ENCODE data around the gene GPR84. TPM values are rescaled to one million over a fixed set of nuclear protein-coding genes. Genes with fewer than 3 reads are reported as not detected.
A peak's percentile ranks its signal among the peaks of the same experiment; 100 is the strongest.

Gene GPR84
- total RNA-seq, 2 donors from 2014 or later, result 0.24 to 2.2 TPM

DNA sequence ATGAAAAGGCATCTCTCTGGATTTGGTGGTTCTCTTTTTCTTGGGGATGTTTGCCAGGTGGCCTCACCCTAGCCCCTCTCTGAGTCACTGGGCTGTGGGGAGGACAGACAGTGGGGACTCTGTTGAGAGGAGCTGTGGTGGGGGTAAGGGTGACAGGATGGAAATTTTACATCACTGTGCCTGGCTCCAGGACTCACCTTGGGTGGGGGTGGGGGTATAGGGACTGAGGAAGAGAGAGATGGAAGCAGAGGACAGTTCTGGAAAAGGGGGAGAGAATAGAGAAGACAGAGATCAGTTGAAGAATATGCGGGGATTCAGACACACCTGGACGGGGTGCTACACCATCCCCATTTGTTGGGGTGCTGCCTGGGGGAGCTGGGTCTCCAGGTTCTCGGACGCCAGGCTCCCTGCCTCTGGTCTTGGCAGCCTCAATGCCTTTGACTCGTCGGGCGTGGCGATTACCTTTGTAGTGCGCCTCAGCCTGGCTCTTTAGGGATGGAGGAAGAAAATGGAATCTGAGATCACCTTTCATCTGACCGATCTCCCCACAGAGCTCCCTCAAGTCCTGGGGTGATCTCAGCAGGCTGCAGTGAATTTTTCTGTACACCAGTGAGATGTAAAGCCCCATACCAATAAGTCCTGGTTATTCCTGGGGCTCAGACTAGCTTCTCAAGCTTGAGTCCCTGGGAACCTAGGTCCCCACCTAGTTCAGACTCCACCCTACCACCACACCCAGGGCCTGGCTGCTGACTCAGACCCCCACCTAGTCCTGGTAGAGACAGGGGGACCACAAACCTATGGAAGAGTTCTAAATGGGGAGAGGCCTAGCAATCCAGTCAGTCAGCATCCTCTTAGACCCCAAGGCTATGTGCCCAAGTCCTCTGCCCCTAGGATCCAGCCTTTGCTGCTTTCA, 9.6 kb upstream of the GPR84 start:
- no peaks in the 10 kb centered on the region for H3K36me3 Mint-ChIP-seq (ENCODE audit: low read depth)
- H3K4me1 Mint-ChIP-seq, result peaks cover 5% of the 10 kb centered on the region
- ATAC-seq (replicated peaks), result peak; percentile 40
- no peak overlapping the region for H3K4me3 Mint-ChIP-seq
- peak overlapping the region; percentile 6 for H3K27ac Mint-ChIP-seq
- no peaks in the 10 kb centered on the region for H3K9me3 Mint-ChIP-seq
- no peaks in the 10 kb centered on the region for H3K27me3 Mint-ChIP-seq

DNA sequence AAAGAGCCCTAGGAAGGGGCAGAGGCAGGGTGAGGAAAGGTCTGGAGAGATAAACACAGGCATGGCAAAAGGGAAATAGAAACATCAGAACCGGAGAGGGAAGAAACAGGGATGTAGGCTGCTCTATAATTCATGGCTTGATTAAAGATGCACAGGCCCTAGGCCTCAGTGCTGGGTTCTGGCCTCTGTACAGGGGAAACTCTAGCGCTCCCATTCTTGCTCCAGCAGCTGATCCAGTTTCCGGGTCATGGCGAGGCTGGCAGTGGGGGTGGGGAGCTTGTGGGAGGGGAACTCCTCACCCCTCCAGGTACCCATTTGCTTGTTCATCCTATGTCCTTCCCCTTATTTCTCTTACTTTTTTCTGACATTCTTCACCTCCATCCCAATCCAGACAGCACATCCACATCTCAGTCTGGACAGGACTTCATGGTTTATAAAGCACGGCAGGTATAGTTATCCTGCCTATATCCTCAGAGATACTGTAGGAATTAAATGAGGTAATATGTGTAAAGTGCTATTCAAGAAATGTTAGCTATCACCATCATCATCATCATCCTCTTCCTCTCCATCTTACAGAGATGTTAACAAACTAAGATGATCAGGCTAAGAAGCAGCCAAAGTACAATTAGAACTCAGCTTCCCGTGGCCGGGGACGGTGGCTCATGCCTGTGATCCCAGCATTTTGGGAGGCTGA, 8.0 kb upstream of the GPR84 start:
- no peaks in the 10 kb centered on the region for H3K9me3 Mint-ChIP-seq
- H3K27me3 Mint-ChIP-seq, result no peaks in the 10 kb centered on the region
- H3K36me3 Mint-ChIP-seq (ENCODE audit: low read depth), result no peaks in the 10 kb centered on the region
- H3K4me1 Mint-ChIP-seq, result peaks cover 10% of the 10 kb centered on the region
- peak overlapping the region; percentile 78 for H3K27ac Mint-ChIP-seq
- no peak overlapping the region for H3K4me3 Mint-ChIP-seq
- no peak for ATAC-seq (replicated peaks)

DNA sequence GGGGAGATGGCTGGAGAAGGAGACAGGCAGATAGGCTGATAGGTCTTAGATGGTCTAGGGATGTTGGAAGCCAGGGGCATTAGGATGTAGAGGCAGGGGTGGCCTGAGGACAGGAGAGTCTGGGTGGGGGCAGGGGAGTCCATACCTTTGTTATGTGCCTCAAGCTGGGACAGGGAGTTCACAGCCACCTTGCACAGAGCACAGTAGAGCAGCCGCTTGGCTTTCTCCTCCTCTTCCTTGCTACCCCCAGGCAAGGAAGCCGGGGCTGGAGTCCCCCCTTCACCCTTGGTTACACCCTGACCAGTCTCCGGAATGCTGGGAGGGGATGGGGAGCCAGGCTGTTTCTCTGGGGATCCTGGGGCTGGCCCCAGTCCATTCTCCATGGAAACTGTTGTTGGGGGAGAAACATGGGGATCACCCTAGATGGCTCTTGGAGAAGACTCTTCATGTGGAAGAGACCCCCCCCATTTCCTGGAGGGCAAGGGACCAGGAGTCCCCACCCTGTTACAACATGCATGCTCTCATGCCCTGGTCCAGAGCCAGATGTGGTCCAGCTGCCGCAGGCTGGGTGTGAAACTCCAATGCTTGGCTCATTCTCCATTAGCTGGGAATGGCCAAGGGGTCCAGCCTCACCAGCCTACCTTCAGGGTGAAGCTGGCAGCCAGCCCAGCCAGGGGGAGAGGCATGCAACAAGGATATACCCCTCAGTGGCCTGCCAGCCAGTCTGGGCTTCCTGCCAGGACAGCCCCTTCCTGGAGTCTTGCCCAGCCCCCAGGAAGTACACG, 7.2 kb upstream of the GPR84 start:
- Mint-ChIP-seq H3K27me3 (no peaks in the 10 kb centered on the region), H3K4me3 (no peak overlapping the region), H3K9me3 (no peaks in the 10 kb centered on the region), H3K27ac (peak overlapping the region; percentile 78), H3K4me1 (peaks cover 10% of the 10 kb centered on the region), H3K36me3 (ENCODE audit: low read depth) (no peaks in the 10 kb centered on the region)
- no peak for ATAC-seq (replicated peaks)

DNA sequence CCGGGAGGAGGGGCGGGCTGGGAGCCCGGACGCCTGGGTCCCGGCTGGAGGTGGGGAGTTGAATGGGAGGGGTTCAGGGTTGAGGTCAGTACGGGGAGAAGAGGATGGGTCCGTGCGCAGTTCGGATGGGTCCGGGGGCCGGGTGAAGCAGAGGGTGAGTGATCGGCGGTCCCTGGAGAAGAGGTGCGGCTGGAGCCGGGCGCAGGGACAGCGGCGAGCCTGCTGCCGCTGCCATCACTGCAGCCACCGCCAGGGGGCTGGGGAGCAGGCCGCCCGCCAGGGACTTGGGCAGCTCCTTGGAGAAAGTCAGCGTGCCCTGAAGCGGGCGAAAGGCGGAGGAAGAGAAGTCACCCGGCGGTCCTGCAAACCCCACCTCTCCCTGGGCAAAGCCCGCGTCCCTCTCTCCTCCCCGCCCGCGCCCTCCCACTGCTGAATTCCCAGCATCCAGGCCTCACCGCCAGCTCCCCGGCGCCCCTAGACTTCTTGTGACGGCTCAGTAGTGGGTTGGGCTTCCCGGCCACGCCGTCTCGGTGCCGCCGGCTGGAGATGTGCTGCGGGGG, 6.0 kb upstream of the GPR84 start:
- ATAC-seq (replicated peaks), result peak; percentile 25
- no peak overlapping the region for H3K4me3 Mint-ChIP-seq
- H3K27me3 Mint-ChIP-seq, result no peaks in the 10 kb centered on the region
- H3K36me3 Mint-ChIP-seq (ENCODE audit: low read depth), result no peaks in the 10 kb centered on the region
- no peak overlapping the region for H3K27ac Mint-ChIP-seq
- no peaks in the 10 kb centered on the region for H3K9me3 Mint-ChIP-seq
- peaks cover 10% of the 10 kb centered on the region for H3K4me1 Mint-ChIP-seq

DNA sequence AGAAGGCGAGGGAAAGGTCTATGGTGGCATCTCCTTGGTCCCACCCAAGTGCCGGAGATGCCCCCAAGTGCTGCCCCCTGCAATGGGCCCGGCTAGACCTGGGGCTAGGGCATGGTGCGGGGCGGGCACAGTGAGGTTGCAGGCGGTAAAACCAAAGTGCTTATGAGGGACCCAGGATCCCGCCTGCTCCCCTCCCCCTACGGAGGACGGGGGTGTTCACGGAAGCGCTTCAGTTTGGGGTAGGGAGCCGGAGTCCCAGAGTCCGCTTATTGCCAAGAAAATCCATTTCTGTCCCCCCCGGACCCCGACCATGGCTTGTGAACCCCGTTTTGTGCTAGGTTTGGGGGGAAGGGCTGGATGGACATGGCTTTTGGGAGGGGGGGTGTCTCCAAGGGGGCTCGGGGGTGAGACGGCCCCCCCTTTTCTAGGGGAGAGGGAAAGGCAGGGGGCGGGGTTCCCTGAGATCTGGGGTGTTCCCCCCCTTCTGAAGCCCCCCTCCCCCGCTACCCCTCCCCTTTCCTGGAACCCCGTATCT, 5.4 kb upstream of the GPR84 start:
- no peaks in the 10 kb centered on the region for H3K27me3 Mint-ChIP-seq
- peak overlapping the region; percentile 40 for H3K4me3 Mint-ChIP-seq
- H3K36me3 Mint-ChIP-seq (ENCODE audit: low read depth), result no peaks in the 10 kb centered on the region
- no peak for ATAC-seq (replicated peaks)
- no peaks in the 10 kb centered on the region for H3K9me3 Mint-ChIP-seq
- H3K27ac Mint-ChIP-seq, result no peak overlapping the region
- H3K4me1 Mint-ChIP-seq, result peaks cover 14% of the 10 kb centered on the region

DNA sequence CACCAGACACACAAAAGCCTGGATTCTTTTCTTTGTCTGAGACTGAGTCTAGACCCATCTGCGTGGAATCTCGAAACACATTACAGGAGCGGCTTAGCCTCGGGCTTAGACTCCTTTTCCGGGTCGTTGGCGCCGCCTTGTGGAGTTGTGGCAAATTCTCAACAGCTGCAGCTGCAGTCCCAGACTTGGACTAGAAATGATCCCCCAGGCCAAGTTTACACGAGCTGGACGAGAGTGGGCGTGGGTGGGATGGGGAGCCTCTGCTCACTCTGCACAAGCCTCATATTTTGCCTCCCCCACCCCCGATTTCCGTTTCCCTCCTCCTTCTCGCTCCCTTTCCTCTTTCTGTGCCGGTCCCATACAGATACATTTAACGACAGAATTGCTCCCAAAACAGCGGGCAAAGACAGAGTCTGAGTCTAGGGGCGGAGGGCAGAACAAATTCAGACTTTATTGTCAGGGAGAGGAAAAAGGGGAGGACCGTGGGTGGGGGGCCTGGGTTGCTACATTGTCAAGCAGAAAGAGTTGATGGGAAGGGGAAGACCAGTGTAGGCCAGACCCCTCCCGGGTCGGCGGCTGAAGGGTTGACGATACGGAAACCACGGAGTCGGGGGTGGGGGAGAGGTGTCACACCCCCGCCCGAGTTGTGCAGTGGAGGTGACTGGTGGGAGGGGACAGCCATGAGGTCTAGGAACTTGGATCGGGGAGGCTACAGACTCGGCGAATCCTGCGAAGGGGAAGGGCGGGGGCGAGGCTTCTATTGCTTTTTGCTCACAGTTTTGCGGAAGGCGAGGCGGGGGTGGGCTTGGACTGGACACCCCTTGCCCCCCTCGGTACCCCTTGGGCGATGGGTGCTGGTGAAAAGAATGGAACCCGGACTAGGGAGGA, 4.7 kb upstream of the GPR84 start:
- peak overlapping the region; percentile 40 for H3K4me3 Mint-ChIP-seq
- peak; percentile 74 for ATAC-seq (replicated peaks)
- H3K27me3 Mint-ChIP-seq, result no peaks in the 10 kb centered on the region
- peak overlapping the region; percentile 28 for H3K27ac Mint-ChIP-seq
- H3K9me3 Mint-ChIP-seq, result no peaks in the 10 kb centered on the region
- peaks cover 21% of the 10 kb centered on the region for H3K4me1 Mint-ChIP-seq
- no peaks in the 10 kb centered on the region for H3K36me3 Mint-ChIP-seq (ENCODE audit: low read depth)

DNA sequence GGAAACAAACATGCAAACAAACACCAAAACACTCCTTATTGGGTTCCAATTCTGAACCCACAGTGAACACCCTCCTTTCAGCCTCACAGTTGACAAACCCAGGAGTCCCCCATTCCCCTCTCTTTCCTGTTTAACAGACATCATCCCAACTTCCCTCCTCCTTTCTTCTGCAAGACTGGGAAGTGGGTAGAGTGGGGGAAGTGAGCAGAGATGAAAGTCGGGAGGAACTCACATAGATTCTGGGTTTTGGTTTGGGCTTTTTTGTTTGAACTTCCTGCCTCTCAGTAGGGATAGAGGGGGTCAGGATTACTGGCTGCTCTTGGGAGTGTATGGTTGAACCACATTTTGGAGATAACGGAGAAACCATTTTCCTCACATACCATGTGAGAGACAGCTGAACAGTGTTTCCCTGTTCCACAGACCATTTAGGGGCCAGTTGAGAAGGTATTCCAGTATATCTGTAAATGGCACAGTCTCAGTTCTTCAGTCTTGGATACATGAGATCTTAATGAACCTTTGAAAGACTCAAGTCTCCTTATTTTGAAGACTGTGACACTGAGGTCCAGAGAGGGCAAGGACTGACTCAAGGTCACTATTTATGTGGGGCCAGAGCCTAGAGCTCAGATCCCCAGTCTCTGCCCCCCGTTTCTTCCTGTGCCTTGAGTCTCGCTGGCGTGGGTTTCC, 3.9 kb upstream of the GPR84 start:
- no peak for ATAC-seq (replicated peaks)
- Mint-ChIP-seq H3K9me3 (no peaks in the 10 kb centered on the region), H3K4me1 (peaks cover 25% of the 10 kb centered on the region), H3K27me3 (no peaks in the 10 kb centered on the region), H3K36me3 (ENCODE audit: low read depth) (no peaks in the 10 kb centered on the region), H3K27ac (peak overlapping the region; percentile 28), H3K4me3 (peak overlapping the region; percentile 40)

DNA sequence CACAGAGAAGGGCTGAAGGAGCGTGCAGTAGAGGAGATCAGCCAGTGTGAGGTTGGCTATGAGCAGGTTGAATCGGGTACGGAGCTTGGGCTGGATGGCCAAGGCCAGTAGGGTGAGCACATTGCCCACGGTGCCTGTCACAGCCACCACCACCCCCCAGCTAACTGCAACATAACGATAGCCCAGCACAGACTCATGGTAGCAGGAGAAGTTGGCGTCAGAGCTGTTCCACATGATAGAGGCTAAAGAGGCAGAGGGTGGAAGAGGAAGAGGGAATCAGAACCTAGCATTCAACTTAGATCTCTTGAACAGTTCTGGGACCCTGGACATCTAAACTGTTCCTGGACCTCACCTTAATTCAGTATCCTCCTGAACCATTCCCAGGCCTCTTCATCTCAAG, 668 bp downstream of the GPR84 start:
- no peak for ATAC-seq (replicated peaks)
- no peaks in the 10 kb centered on the region for H3K36me3 Mint-ChIP-seq (ENCODE audit: low read depth)
- H3K27me3 Mint-ChIP-seq, result no peaks in the 10 kb centered on the region
- peaks cover 27% of the 10 kb centered on the region for H3K4me1 Mint-ChIP-seq
- no peaks in the 10 kb centered on the region for H3K9me3 Mint-ChIP-seq
- peak overlapping the region; percentile 51 for H3K27ac Mint-ChIP-seq
- peak overlapping the region; percentile 63 for H3K4me3 Mint-ChIP-seq

DNA sequence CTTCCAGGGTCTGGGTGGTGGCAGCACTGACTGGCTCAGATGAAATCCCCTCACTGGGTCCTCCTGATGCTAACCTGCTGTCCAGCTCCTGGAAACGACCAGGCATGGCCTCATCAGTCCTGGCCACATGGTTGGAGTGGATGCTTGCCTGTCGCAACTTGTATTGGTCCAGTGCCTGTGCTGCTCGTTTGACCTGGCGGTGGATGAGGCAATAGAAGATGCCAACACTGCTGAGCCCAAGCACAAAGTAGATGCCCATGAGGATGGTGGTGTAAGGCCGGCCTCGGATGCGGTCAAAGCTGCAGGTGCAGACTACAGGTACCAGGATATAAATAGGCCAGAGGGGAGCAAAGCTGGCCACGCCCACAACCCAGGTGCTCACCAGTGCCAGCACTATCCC, 1.2 kb downstream of the GPR84 start:
- H3K36me3 Mint-ChIP-seq (ENCODE audit: low read depth), result no peaks in the 10 kb centered on the region
- H3K27me3 Mint-ChIP-seq, result no peaks in the 10 kb centered on the region
- peaks cover 26% of the 10 kb centered on the region for H3K4me1 Mint-ChIP-seq
- H3K4me3 Mint-ChIP-seq, result peak overlapping the region; percentile 63
- no peaks in the 10 kb centered on the region for H3K9me3 Mint-ChIP-seq
- ATAC-seq (replicated peaks), result no peak
- peak overlapping the region; percentile 41 for H3K27ac Mint-ChIP-seq

DNA sequence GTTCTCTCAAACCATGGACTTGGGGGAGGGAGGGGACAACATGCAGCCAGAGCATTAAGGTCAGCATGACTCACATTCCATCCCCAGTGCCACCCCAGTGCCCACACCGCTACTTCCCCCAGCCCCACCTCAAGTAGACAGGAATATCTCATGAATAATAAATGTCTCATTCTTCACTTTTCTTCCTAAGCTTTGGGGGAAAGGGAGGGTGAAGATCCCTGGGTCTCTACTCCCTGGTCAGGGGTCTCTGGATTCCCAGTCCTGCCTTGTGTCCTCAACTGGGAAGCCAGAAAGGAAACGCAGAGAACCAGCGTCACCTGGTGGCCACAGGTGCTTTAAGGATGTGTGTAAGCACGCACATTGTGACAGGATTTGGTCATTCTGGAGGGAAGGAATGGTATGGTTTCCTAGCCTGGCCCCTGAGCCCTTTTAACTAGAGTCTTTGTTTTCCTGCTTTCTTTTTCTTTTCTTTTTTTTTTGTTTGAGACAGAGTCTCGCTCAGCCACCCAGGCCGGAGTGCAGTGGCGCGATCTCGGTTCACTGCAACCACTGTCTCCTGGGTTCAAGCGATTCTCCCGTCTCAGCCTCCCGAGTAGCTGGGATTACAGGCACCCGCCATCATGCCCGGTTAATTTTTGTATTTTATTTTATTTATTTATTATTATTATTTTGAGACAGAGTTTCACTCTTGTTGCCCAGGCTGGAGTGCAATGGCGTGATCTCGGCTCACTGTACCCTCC, 3.4 kb downstream of the GPR84 start:
- no peak overlapping the region for H3K4me3 Mint-ChIP-seq
- H3K4me1 Mint-ChIP-seq, result peaks cover 26% of the 10 kb centered on the region
- H3K9me3 Mint-ChIP-seq, result no peaks in the 10 kb centered on the region
- no peaks in the 10 kb centered on the region for H3K27me3 Mint-ChIP-seq
- peak overlapping the region; percentile 53 for H3K27ac Mint-ChIP-seq
- H3K36me3 Mint-ChIP-seq (ENCODE audit: low read depth), result no peaks in the 10 kb centered on the region
- no peak for ATAC-seq (replicated peaks)

DNA sequence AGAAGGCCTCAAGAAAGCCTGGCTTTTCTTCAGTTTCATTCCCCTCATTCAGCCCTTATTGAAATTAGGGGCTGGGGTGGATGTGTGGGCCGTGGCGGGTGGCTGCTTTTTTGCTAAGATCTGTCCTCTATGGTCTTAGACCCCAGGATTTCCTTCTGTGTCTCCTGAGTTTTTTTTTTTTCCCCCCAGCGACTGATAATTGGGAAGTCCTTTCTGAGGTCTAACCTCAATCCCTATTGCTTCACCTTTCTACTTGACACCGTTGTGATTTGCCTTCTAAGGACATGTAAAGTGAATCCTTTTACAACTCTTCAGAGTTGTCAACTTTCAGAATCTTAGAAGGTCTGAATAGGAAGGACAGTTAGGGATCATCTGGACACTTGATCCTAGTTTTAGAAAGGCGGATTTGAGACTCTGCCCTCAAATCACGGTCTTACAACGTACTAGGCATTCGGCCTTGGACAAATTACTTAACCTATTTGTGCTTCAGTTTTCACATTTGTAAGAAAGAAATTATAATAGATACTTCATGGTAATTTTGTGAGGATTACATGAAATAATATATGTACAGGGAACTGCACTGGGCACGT, 4.4 kb downstream of the GPR84 start:
- no peaks in the 10 kb centered on the region for H3K36me3 Mint-ChIP-seq (ENCODE audit: low read depth)
- H3K4me3 Mint-ChIP-seq, result no peak overlapping the region
- H3K27me3 Mint-ChIP-seq, result no peaks in the 10 kb centered on the region
- peaks cover 23% of the 10 kb centered on the region for H3K4me1 Mint-ChIP-seq
- no peaks in the 10 kb centered on the region for H3K9me3 Mint-ChIP-seq
- no peak overlapping the region for H3K27ac Mint-ChIP-seq
- ATAC-seq (replicated peaks), result no peak
